Neural cell (in vitro differentiated cells): ENCODE data around the gene TMEM9.

Source experiments
- CTCF ChIP-seq: fragments of 450-650 bp; IDR thresholded peaks from 2 replicates; pipeline ENCODE4 v1.5.1; 2014; ENCODE audit warnings: antibody characterized with exemption, mild to moderate bottlenecking, moderate library complexity; ENCODE audit not compliant: poor library complexity, severe bottlenecking
- MXI1 ChIP-seq: fragments of 450-650 bp; conservative IDR thresholded peaks from 2 replicates; pipeline ENCODE4 v1.6.1; 2014; ENCODE audit warnings: antibody characterized with exemption, mild to moderate bottlenecking; ENCODE audit not compliant: poor library complexity, severe bottlenecking
- POLR2AphosphoS5 ChIP-seq: IDR thresholded peaks from 2 replicates; pipeline ENCODE4 v1.6.1; 2012
- SMC3 ChIP-seq: fragments of 450-650 bp; conservative IDR thresholded peaks from 2 replicates; pipeline ENCODE4 v1.6.1; 2014; ENCODE audit warnings: antibody characterized with exemption, mild to moderate bottlenecking, moderate library complexity; ENCODE audit not compliant: poor library complexity
- TAF1 ChIP-seq: IDR thresholded peaks from 2 replicates; pipeline ENCODE4 v1.6.1; 2012; ENCODE audit warnings: low read depth

GRCh38 chr1:201113451-201114244, 40.6 kb downstream of the TMEM9 start:
- TF ChIP-seq CTCF (no peak), POLR2AphosphoS5 (no peak), TAF1 (no peak), MXI1 (no peak), SMC3 (peak; percentile 44)
